SJCRH30 (cell line): Measurements from ENCODE around the gene CNTN5. TPM values are rescaled to one million over a fixed set of nuclear protein-coding genes. Genes with fewer than 3 reads are reported as not detected.

Source experiments
- DNase-seq, 2 experiments: peaks; one replicate each; pipeline ENCODE4 v3.0.0-alpha.2; 2015 to 2020
- H3K27ac ChIP-seq: fragments of 250-450 bp; sonication (Bioruptor Pico); 2 replicates; pipeline ENCODE4 v1.5.1; 2020; ENCODE audit warnings: mild to moderate bottlenecking, moderate library complexity
- H3K27me3 ChIP-seq: fragments of 250-450 bp; sonication (Bioruptor Pico); 2 replicates; pipeline ENCODE4 v1.5.1; 2020; ENCODE audit warnings: mild to moderate bottlenecking, moderate library complexity
- H3K36me3 ChIP-seq: fragments of 250-450 bp; sonication (Bioruptor Pico); 2 replicates; pipeline ENCODE4 v1.5.1; 2020; ENCODE audit warnings: mild to moderate bottlenecking, moderate library complexity
- H3K4me1 ChIP-seq: fragments of 250-450 bp; sonication (Bioruptor Pico); 2 replicates; pipeline ENCODE4 v1.5.1; 2020; ENCODE audit warnings: mild to moderate bottlenecking, moderate library complexity
- H3K4me3 ChIP-seq: fragments of 250-450 bp; sonication (Bioruptor Pico); 2 replicates; pipeline ENCODE4 v1.5.1; 2020; ENCODE audit warnings: mild to moderate bottlenecking, moderate library complexity
- H3K9me3 ChIP-seq: fragments of 250-450 bp; sonication (Bioruptor Pico); replicated peaks from 2 replicates; pipeline ENCODE4 v1.5.1; 2020; ENCODE audit warnings: mild to moderate bottlenecking, moderate library complexity
- total RNA-seq: library from RNA; depleted of rRNA; stranded (reverse); fragments of >200 nt; shearing (Covaris generic); gene quantifications from 2 replicates; pipeline ENCODE4 v1.2.3, GENCODE V29; 2014

Gene CNTN5
- total RNA-seq, 1 experiment from 2014 or later: 0.34 TPM

DNA sequence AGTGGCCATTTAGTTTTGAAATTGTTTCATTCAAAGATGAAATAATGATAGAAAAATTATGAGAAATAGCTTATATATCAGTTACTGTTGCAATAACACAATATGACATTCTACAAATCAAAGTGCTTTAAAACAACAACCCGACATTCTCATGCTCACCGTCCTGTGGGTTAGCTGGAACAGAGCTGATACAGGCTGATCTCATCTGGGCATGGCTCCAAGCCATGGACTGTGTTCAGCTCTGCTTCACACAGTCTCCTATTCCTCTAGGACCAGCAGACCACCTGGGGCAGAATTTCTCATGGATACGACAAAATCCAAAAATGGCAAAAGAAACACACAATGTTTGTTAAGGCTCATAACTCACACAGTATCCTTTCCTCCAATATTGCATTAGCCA, 178.6 kb downstream of the CNTN5 start:
- H3K27me3 ChIP-seq: no peaks in the 10 kb centered on the region
- no peaks in the 10 kb centered on the region for H3K36me3 ChIP-seq
- H3K4me1 ChIP-seq: no peaks in the 10 kb centered on the region
- H3K4me3 ChIP-seq: no peak overlapping the region
- DNase-seq: peak; percentile 23 to 40
- H3K9me3 ChIP-seq: no peaks in the 10 kb centered on the region
- no peak overlapping the region for H3K27ac ChIP-seq

- no peak for DNase-seq
- Histone ChIP-seq H3K27ac (no peak overlapping the region), H3K27me3 (no peaks in the 10 kb centered on the region), H3K9me3 (no peaks in the 10 kb centered on the region), H3K4me3 (no peak overlapping the region), H3K36me3 (no peaks in the 10 kb centered on the region), H3K4me1 (no peaks in the 10 kb centered on the region)
Measured at GRCh38 chr11:99200720-99201119, 180.0 kb downstream of the CNTN5 start.

DNA sequence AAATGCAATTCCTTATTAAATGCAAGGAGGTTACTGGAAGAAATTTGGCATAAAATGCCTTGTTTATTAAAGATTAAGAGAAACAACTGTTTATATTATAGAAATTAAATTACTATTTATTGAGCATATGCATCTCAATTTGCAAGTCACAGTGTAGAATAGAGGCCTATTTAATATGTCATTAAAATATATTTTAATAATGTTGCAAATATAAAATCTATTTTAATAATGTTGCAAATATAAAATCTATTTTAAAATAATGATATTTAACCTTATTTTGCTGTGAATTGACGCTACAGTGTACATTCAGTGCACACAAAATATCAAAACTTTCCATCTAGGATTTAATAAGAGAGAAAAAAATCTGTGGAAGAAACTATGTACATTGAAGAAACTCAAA, 188.1 kb downstream of the CNTN5 start:
- Histone ChIP-seq H3K36me3 (no peaks in the 10 kb centered on the region), H3K27ac (no peak overlapping the region), H3K27me3 (no peaks in the 10 kb centered on the region), H3K4me1 (no peaks in the 10 kb centered on the region), H3K9me3 (no peaks in the 10 kb centered on the region), H3K4me3 (no peak overlapping the region)
- no peak for DNase-seq

DNA sequence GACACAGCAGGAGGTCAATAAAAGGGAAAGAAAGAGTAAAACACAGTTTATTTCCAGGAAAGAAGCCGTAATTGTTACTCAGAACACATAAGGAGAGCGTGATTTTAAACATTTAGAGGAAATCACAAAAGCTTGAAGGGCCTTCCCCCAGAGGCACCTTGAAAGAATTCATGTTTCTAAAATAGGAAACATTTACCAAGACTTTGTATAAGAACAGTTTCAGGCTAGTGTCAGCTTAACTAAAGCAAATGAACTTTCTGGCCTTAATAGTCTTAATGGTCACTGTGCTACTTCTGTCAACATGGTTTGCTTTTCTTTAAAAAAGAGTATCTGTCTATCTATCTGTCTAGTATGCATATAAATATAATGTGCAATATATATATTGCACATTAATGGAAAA, 208.8 kb downstream of the CNTN5 start:
- Histone ChIP-seq H3K4me1 (no peaks in the 10 kb centered on the region), H3K27ac (no peak overlapping the region), H3K4me3 (no peak overlapping the region), H3K27me3 (no peaks in the 10 kb centered on the region), H3K36me3 (no peaks in the 10 kb centered on the region), H3K9me3 (no peaks in the 10 kb centered on the region)
- DNase-seq: no peak

- no peak overlapping the region for H3K4me3 ChIP-seq
- no peak for DNase-seq
- H3K9me3 ChIP-seq: no peaks in the 10 kb centered on the region
- no peaks in the 10 kb centered on the region for H3K4me1 ChIP-seq
- no peaks in the 10 kb centered on the region for H3K36me3 ChIP-seq
- no peaks in the 10 kb centered on the region for H3K27me3 ChIP-seq
- H3K27ac ChIP-seq: no peak overlapping the region
Measured at GRCh38 chr11:99234534-99234933, 213.8 kb downstream of the CNTN5 start.

DNA sequence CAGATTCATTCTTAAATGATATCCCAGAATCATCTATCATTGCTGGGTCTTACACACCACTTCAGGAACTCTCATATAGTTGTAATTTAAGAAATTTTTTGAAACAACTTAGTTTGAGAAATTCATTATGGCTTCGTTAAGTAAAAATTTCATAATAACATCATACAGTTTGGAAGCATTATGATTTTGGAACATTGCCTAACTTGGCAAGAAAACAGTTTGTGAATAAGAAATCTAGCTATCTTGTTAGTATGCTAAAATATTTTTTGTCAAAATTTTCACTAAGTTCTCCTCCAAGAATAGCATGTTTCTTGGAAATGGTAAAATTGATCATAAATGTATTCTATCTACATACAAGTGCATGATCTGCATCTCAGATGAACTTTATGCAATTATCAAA, 217.7 kb downstream of the CNTN5 start:
- Histone ChIP-seq H3K27ac (no peak overlapping the region), H3K4me3 (no peak overlapping the region), H3K4me1 (no peaks in the 10 kb centered on the region), H3K9me3 (no peaks in the 10 kb centered on the region), H3K36me3 (no peaks in the 10 kb centered on the region), H3K27me3 (no peaks in the 10 kb centered on the region)
- DNase-seq: no peak

- Histone ChIP-seq H3K27me3 (no peaks in the 10 kb centered on the region), H3K27ac (no peak overlapping the region), H3K4me3 (no peak overlapping the region), H3K9me3 (no peaks in the 10 kb centered on the region), H3K36me3 (no peaks in the 10 kb centered on the region), H3K4me1 (no peaks in the 10 kb centered on the region)
- DNase-seq: no peak
Measured at GRCh38 chr11:99240192-99241030, 219.7 kb downstream of the CNTN5 start.

DNA sequence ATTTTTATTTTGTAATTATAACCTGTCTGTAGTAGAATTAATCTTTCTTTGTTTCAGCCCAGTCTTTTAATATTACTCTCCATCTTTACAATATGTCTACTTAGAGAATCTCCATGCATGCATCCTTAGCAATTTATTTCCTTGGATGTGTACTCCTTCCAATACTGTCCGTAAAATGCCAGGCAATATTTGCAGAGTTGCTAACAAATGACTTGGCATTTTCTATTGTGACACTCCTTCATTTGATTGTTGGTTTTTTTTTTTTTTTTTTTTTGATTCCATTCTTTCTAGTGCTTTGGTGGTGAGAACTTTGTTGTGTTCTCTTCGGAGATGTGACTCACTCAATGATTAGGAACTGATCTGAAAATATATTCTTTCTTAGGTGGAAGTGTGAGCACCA, 220.3 kb downstream of the CNTN5 start:
- no peaks in the 10 kb centered on the region for H3K4me1 ChIP-seq
- H3K27ac ChIP-seq: no peak overlapping the region
- no peaks in the 10 kb centered on the region for H3K27me3 ChIP-seq
- H3K4me3 ChIP-seq: no peak overlapping the region
- no peaks in the 10 kb centered on the region for H3K9me3 ChIP-seq
- no peak for DNase-seq
- H3K36me3 ChIP-seq: no peaks in the 10 kb centered on the region

DNA sequence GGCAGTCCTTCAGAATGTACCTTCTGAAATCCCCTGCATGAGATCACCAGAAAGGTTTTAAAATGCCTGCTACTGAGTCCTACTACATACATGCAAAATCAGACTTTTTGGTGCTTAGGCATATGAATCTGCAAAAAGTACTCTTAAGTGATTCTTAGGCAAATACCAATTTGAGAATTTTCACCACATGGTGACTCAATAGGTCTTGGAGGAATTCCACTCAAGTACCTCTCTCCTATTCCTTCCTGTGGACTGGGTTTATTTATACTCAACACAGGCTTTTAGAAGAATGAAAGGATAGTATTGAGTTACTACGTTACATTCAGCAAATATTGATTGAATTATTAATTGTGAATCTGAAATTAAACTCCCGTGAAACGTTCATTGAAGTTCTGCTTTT, 223.9 kb downstream of the CNTN5 start:
- H3K9me3 ChIP-seq: no peaks in the 10 kb centered on the region
- no peaks in the 10 kb centered on the region for H3K27me3 ChIP-seq
- no peaks in the 10 kb centered on the region for H3K4me1 ChIP-seq
- H3K4me3 ChIP-seq: no peak overlapping the region
- H3K27ac ChIP-seq: no peak overlapping the region
- no peaks in the 10 kb centered on the region for H3K36me3 ChIP-seq
- no peak for DNase-seq

GRCh38 chr11:99246199-99246598, 225.4 kb downstream of the CNTN5 start:
- no peak for DNase-seq
- no peak overlapping the region for H3K4me3 ChIP-seq
- H3K36me3 ChIP-seq: no peaks in the 10 kb centered on the region
- no peaks in the 10 kb centered on the region for H3K27me3 ChIP-seq
- H3K9me3 ChIP-seq: no peaks in the 10 kb centered on the region
- H3K27ac ChIP-seq: no peak overlapping the region
- no peaks in the 10 kb centered on the region for H3K4me1 ChIP-seq

DNA sequence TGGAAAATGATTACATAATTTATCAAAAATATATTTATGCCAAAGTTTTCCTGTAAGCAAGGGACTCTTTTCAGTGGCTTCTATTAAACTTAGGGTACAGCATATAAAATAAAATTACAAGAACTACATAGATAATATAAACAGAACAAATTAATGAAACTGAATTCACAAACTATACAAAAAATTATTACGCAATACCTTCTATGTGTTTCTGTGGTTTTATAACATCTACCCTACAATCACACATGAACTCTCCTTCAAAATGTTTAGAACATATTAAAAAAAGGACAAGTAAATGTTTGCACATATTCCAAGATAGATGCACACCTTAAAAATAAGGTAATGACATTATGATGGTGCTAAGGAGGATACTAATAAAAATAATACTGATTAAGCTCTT, 235.9 kb downstream of the CNTN5 start:
- Histone ChIP-seq H3K9me3 (no peaks in the 10 kb centered on the region), H3K27me3 (no peaks in the 10 kb centered on the region), H3K4me1 (peaks cover 12% of the 10 kb centered on the region), H3K36me3 (no peaks in the 10 kb centered on the region), H3K4me3 (no peak overlapping the region), H3K27ac (no peak overlapping the region)
- no peak for DNase-seq

DNA sequence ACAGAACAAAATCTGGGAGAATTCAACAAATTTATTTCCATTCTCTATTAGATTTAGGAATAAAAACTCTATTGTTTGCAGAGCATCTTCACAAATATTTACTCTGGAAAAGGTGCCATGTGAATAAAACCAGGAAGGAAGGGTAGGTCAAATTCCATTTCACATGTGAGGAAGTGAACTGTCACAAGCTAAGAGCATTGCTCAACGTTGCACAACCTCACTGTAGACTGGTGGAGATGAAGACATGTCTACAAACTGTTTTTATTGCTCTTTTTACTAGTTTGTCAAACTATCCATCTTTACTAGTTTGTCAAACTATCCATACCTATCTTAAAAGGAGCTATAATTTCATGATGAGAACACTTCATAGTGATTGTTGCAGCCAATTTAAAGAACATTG, 236.4 kb downstream of the CNTN5 start:
- Histone ChIP-seq H3K9me3 (no peaks in the 10 kb centered on the region), H3K4me1 (peaks cover 12% of the 10 kb centered on the region), H3K27ac (no peak overlapping the region), H3K36me3 (no peaks in the 10 kb centered on the region), H3K4me3 (no peak overlapping the region), H3K27me3 (no peaks in the 10 kb centered on the region)
- no peak for DNase-seq

- Histone ChIP-seq H3K27me3 (no peaks in the 10 kb centered on the region), H3K4me1 (peaks cover 12% of the 10 kb centered on the region), H3K27ac (peak overlapping the region; percentile 52; the same call in 1 of the 2 replicates), H3K9me3 (no peaks in the 10 kb centered on the region), H3K4me3 (no peak overlapping the region), H3K36me3 (no peaks in the 10 kb centered on the region)
- peak in 1 of 2 experiments; percentile 1 for DNase-seq
Measured at GRCh38 chr11:99260696-99261095, 239.9 kb downstream of the CNTN5 start.

DNA sequence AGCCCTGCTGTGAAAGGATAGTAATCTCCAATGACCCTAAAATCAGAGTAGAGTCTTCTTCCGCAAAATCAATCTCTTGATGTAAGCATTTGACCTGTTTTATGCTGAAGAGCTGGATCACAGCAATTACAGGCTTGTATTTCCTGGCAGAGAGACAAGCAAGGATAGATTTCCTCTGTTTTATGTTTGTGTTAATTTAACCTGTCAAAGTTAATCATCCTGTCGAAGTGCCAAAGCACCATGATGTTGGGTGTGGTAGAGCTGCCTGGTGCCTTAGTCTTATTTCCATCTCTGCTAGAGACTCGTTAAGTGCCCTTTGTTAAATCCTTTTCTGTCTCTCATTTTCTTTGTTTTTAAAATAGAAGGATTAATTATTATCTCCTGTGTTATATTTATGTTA, 248.1 kb downstream of the CNTN5 start:
- Histone ChIP-seq H3K36me3 (no peaks in the 10 kb centered on the region), H3K4me3 (no peak overlapping the region), H3K9me3 (no peaks in the 10 kb centered on the region), H3K27me3 (no peaks in the 10 kb centered on the region), H3K27ac (no peak overlapping the region), H3K4me1 (no peaks in the 10 kb centered on the region)
- no peak for DNase-seq

DNA sequence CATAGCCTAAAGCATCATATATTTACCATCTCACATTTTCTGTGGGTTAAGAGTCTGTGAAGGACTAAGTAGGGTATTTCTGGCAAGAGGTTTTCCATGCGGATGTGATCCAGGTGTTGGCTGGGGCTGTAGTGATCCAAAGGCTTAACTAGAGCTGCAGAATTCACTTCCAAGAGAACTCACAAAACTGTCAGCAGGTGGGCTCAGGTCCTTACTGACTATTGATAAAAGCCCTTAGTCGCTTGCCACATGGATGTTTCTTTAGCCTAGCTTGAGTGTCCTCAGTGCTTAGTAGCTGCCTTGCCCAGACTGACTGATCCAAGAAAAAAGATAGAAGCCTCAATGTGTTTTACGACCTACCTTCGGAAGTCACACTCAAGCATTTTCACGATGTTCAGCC, 250.8 kb downstream of the CNTN5 start:
- Histone ChIP-seq H3K27me3 (no peaks in the 10 kb centered on the region), H3K4me1 (no peaks in the 10 kb centered on the region), H3K4me3 (no peak overlapping the region), H3K36me3 (no peaks in the 10 kb centered on the region), H3K9me3 (no peaks in the 10 kb centered on the region), H3K27ac (no peak overlapping the region)
- DNase-seq: no peak

DNA sequence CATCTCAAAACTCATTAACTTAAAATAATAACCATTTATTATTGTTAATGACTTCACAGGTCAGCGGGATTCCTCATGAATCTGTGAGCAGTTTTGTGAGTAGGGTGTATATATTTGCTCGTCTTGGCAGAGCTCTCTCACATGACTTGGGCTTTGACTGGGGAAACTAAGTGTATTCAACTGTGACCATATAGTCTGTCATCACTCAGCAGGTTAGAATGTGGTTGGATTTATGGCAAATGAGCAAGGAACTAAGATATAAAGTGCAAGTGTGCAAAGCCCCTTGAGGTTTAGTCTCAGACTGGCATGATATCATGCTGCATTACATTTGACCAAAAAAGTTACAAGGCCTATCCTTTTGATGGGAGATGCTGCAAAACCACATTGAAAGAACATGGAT, 254.8 kb downstream of the CNTN5 start:
- Histone ChIP-seq H3K9me3 (no peaks in the 10 kb centered on the region), H3K27me3 (no peaks in the 10 kb centered on the region), H3K4me3 (no peak overlapping the region), H3K36me3 (no peaks in the 10 kb centered on the region), H3K27ac (no peak overlapping the region), H3K4me1 (no peaks in the 10 kb centered on the region)
- peak in 1 of 2 experiments; percentile 5 for DNase-seq
